NCI-H2196 (cell line): ENCODE measurements around the gene FBXL19.
"Not testable (repeated sequence)": the region's sequence is repeated elsewhere in the genome, so short reads cannot be mapped to it uniquely, and the experiment has no call there.

ENCODE experiments used
- DNase-seq: peaks from one replicate; lab custom pipeline; 2025; ENCODE audit not compliant: unreplicated experiment; lab: John Stamatoyannopoulos, UW

The FBXL19 gene

GRCh38 chr16:30923554-30924075, at the start of gene FBXL19:
Gene FBXL19, plus strand, starts transcription at chr16:30923572. Its CDS starts 2,183 bp downstream, at chr16:30925755.
- DNase-seq: no peak

GRCh38 chr16:30874244-30874820, 49.0 kb upstream of the FBXL19 start:
- DNase-seq: no peak

DNA sequence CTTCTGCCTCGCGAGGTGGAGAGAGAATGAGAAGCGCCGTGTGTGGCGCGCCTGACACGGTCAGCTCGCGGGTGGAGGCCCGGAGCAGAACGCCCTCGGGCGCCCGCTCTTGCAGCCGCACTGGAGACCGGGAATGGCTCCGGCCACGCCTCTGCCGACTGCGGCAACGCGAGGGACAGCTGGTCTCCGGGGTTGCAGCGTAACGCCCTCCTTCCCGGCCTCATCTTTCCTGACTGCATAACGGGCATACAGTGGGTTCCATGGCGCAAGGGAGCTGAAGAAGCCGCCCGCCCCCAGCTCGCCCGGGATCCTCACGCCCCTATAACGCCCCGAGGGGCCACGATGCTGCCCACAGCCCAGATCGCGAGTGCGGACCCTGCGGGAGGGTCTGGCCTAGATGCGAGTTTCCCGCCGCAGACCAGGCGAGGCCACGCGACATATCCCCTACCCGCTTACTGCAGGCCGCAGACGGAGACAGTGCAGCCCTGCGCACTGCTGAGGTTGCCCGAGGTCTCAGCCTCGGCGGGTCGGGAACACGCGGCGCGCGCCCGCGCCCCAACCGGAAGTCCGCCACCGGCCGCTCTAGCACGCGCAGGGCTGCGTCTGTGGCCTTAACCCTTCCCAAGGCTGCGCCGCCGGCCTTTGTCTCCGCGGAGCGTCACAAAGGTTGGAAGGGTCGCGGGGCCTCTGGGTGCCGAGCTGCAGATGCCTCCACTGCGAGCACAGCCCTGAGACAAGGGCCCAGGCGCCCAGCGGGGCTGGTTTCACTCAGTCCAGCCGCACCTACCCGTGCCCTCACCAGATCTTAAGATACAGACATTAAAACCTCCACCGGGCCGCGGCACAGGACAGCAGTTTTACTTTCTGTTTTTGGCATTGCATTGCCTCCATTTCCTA, 48.3 kb upstream of the FBXL19 start:
- peak; percentile 94 for DNase-seq

DNA sequence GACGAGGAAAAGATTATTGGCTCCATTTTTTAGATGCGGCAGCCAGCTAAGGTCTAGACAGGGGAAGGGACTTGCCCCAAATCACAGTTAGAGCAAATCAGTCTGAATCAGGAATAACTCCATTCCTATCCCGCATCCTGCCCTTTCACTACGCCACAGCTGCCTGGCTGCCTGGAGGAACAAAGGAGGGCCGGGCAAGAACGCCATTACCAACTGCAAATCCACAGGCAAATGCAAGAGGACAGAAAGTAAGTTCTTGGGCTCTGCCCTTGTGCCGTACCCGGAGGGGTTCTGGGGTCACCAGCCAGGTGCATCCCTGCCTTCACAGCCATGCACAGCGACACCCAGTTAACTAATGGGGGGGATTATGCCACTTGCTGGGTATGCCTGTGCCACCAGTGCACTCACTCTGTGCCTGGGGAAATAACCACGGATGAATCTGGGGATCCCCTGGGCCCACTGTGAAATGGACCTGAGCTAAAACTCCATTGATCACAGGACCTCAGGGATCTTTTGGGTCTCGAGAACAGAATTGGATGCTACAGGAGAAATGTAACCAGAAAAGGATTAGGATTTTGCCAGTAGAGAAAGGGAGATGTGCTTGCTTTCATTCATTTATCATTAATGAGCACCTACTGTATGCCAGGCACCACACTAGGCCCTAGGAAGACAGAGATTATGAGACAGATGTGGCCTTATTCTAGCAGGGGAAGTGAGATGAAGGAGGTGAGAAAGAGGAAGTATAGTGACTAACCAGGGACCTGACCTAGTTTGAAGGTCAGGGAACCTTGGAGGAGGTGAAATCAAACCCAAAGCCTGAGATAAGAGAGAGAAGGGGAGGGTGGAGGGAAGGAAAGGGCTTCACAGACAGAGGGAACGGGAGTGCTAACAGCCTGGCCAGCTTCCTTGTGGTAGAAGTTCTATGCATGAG, 47.2 kb upstream of the FBXL19 start:
- no peak for DNase-seq

GRCh38 chr16:30876867-30877266, 46.5 kb upstream of the FBXL19 start:
- DNase-seq: no peak

- DNase-seq: no peak
These were observed 40.7 kb upstream of the FBXL19 start for GRCh38 chr16:30882429-30883310.

DNA sequence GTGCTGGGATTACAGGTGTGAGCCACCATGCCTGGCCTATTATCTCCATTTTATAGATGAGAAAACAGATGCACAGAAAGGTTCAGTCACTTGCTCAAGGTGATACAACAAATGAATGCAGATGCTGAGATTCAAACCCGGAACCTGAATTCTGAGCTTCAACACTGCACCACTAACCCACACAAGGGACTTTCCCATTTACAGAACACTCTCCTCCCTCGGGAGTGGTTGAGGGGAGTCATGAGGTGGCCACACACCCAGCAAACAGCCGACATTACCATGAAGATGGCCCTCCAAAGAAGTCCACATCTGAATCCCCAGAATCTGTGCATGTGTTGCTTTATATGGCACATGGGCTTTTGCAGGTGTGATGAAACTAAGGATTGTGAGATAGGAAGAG, 38.6 kb upstream of the FBXL19 start:
- DNase-seq: no peak

- DNase-seq: no peak
These were observed 38.2 kb upstream of the FBXL19 start for GRCh38 chr16:30885196-30885595.

DNA sequence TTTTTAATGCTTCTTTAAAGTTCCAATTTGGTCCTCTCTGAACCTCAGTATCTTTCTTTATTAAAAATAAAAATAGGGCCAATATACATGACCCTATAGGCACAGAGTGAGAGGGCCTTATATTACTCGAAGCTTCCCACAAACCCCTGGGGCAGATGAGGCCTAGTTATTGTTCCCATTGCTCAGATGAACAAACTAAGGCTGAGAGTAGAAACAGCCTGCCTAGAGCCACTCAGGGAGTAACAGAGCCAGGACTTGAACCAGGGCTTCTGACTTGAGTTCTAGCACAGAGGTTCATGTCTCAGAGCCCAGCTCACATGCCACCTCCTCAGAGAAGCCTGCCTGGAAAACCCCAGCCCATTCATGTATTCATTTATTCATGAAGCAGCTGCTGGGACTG, 37.2 kb upstream of the FBXL19 start:
- DNase-seq: no peak

- DNase-seq: no peak
These were observed 35.4 kb upstream of the FBXL19 start for GRCh38 chr16:30887927-30888326.

GRCh38 chr16:30888856-30889499, 34.4 kb upstream of the FBXL19 start:
- no peak for DNase-seq

GRCh38 chr16:30889721-30890120, 33.7 kb upstream of the FBXL19 start:
- DNase-seq: no peak

GRCh38 chr16:30891043-30891823, 32.1 kb upstream of the FBXL19 start:
- not testable (repeated sequence) for DNase-seq

GRCh38 chr16:30892670-30893416, 30.5 kb upstream of the FBXL19 start:
- DNase-seq: no peak

- DNase-seq: no peak
These were observed 30.0 kb upstream of the FBXL19 start for GRCh38 chr16:30893417-30893743.

DNA sequence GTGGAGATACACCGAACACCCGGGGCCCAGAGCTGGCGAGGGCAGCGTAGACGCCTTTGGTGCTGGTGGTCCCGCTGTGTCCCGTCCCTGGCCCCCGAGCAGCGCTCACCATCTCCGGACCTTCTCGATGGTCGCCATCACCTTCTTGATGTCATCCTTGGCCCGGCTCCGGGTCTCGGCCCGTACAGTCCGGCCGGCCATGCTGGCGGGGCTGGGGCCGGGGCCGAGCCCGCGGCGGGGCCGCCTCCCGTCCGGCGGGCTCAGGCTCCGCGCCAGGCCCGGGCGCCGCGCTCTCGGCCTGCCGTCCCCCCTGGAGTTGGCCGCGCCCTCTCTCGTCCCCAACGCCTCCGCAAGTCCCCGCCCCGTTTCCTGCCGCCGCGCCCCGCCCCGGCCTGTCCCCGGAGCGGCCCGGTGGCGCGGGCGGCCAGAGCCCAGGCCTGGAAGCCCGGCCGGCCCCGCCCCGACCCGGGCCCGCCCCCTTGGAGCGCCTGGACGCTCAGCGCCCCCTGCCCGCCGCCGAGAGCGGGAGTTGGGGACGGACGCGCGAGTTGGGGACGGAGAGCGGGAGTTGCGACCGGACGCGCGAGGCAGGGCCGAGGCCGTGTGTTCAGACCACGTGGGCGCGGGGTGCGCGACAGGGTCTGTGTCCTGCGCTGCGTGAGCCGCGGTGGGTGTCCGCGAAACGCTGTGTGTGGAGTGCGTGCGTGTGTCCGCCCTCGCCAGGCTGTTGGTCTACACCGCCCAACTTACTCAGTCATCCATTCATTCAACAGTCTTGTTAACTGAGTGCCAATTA, 29.4 kb upstream of the FBXL19 start, which contains the start of gene BCL7C:
BCL7C (minus strand) TSS at position 334 of the 796 bp plus-strand sequence; CDS start at position 201, 133 bp downstream.
- peak; percentile 90 for DNase-seq
